ENCODE data around the gene INTS4. TPM values are rescaled to one million over a fixed set of nuclear protein-coding genes. Genes with fewer than 3 reads are reported as not detected.

INTS4 gene
- polyA plus RNA-seq, 3 donors = 23.5 to 41.7 (median 29.0) TPM

GRCh38 chr11:78023426-78023825 lies 29.0 kb upstream of the INTS4 start:
- intact Hi-C loops (cut with micrococcal nuclease) = no loop called here
- H3K9me3 ChIP-seq (replicated peaks in 1 of 2; ENCODE audit: control insufficient read depth in 1 of 2, insufficient read depth in 1 of 2, low read length in 2 of 2) = no peaks in the 10 kb centered on the region
- Mint-ChIP-seq H3K27ac (no peak overlapping the region), H3K4me1 (peaks cover 9% of the 10 kb centered on the region), H3K36me3 (no peaks in the 10 kb centered on the region), H3K27me3 (ENCODE audit: low read depth in 3 of 3) (peaks cover 11 to 30% (median 23%) of the 10 kb centered on the region in 3 donors), H3K9me3 (peaks cover 0 to 5% (median 0%) of the 10 kb centered on the region in 7 donors), H3K4me3 (peak overlapping the region in 1 of 2 donors; percentile 95)
- no peaks in the 10 kb centered on the region for H3K36me3 ChIP-seq (replicated peaks in 1 of 2; ENCODE audit: control insufficient read depth in 1 of 2, insufficient read depth in 2 of 2, low read length in 2 of 2)
- peak overlapping the region; percentile 61 for H2AFZ ChIP-seq (ENCODE audit: insufficient read depth, low read depth, low read length, poor library complexity, severe bottlenecking)
- TF ChIP-seq CTCF (IDR thresholded peaks at IDR 0.05) = no peak
- peaks cover 4 to 6% of the 10 kb centered on the region in 2 donors for H3K4me1 ChIP-seq (ENCODE audit: control insufficient read depth in 1 of 2, insufficient read depth in 2 of 2, low read length in 2 of 2)
- peak overlapping the region; percentile 60 for H3K4me2 ChIP-seq (replicated peaks; ENCODE audit: extremely low read depth, low read length, poor library complexity, severe bottlenecking)
- no CpG with 5 or more reads among the region's 7 CpGs for WGBS (ENCODE audit: insufficient coverage)
- H3K27ac ChIP-seq (ENCODE audit: low read depth in 1 of 2, low read length in 2 of 2) = no peak overlapping the region
- DNase-seq = no peak
- H3K27me3 ChIP-seq (ENCODE audit: control insufficient read depth in 2 of 2, insufficient read depth in 2 of 2, low read length in 2 of 2) = peaks cover 2 to 15% of the 10 kb centered on the region in 2 donors
- no peaks in the 10 kb centered on the region for H4K20me1 ChIP-seq (ENCODE audit: insufficient read depth, low read length)
- H3K4me3 ChIP-seq (replicated peaks in 1 of 3; ENCODE audit: low read depth in 2 of 3, low read length in 3 of 3) = peak overlapping the region in 1 of 3 experiments; percentile 52
- peak overlapping the region; percentile 32 for H3K9ac ChIP-seq (ENCODE audit: insufficient read depth, low read length, poor library complexity, severe bottlenecking)
- no peaks in the 10 kb centered on the region for H3K79me2 ChIP-seq (ENCODE audit: insufficient read depth, low read length)

GRCh38 chr11:78022397-78023396 lies 28.2 kb upstream of the INTS4 start, which contains the start of gene KCTD14:
Gene KCTD14, minus strand, starts transcription at chr11:78023276. Its CDS starts 27 bp downstream, at chr11:78023249.
- Histone ChIP-seq H3K4me2 (replicated peaks; ENCODE audit: extremely low read depth, low read length, poor library complexity, severe bottlenecking) (peak within 1 kb of the TSS; percentile 60), H3K9ac (ENCODE audit: insufficient read depth, low read length, poor library complexity, severe bottlenecking) (peak within 1 kb of the TSS; percentile 32)

More at GRCh38 chr11:78022397-78023396, 28.2 kb upstream of the INTS4 start, which contains the start of gene KCTD14:
- Mint-ChIP-seq H3K36me3 (no peaks in the 10 kb centered on the region), H3K4me1 (peaks cover 9% of the 10 kb centered on the region), H3K4me3 (peak within 1 kb of the TSS; percentile 73 to 95), H3K27ac (peak within 1 kb of the TSS in 1 of 7 donors; percentile 62), H3K27me3 (ENCODE audit: low read depth in 3 of 3) (peaks cover 11 to 30% (median 23%) of the 10 kb centered on the region in 3 donors), H3K9me3 (peaks cover 0 to 5% (median 0%) of the 10 kb centered on the region in 7 donors)
- Histone ChIP-seq H3K79me2 (ENCODE audit: insufficient read depth, low read length) (no peaks in the 10 kb centered on the region), H3K36me3 (replicated peaks in 1 of 2; ENCODE audit: control insufficient read depth in 1 of 2, insufficient read depth in 2 of 2, low read length in 2 of 2) (no peaks in the 10 kb centered on the region), H4K20me1 (ENCODE audit: insufficient read depth, low read length) (no peaks in the 10 kb centered on the region), H3K4me3 (replicated peaks in 1 of 3; ENCODE audit: low read depth in 2 of 3, low read length in 3 of 3) (peak within 1 kb of the TSS in 1 of 3 experiments; percentile 52), H3K4me1 (ENCODE audit: control insufficient read depth in 1 of 2, insufficient read depth in 2 of 2, low read length in 2 of 2) (peaks cover 4 to 6% of the 10 kb centered on the region in 2 donors), H2AFZ (ENCODE audit: insufficient read depth, low read depth, low read length, poor library complexity, severe bottlenecking) (peak within 1 kb of the TSS; percentile 61), H3K9me3 (replicated peaks in 1 of 2; ENCODE audit: control insufficient read depth in 1 of 2, insufficient read depth in 1 of 2, low read length in 2 of 2) (no peaks in the 10 kb centered on the region), H3K27ac (ENCODE audit: low read depth in 1 of 2, low read length in 2 of 2) (no peak within 1 kb of the TSS), H3K27me3 (ENCODE audit: control insufficient read depth in 2 of 2, insufficient read depth in 2 of 2, low read length in 2 of 2) (peaks cover 2 to 15% of the 10 kb centered on the region in 2 donors)
- 30% methylated on average over 37 of the region's 37 CpGs for WGBS (ENCODE audit: insufficient coverage)
- intact Hi-C loops (cut with micrococcal nuclease) = no loop called here
- no peak for TF ChIP-seq CTCF (IDR thresholded peaks at IDR 0.05)
- DNase-seq = no peak

Measured in CD14-positive monocyte (primary cell).